CD4-positive, alpha-beta T cell treated with Interleukin-10 for 1 hour (primary cell): ENCODE data around the gene BLVRB.
"Not testable (repeated sequence)": the region's sequence is repeated elsewhere in the genome, so short reads cannot be mapped to it uniquely, and the experiment has no call there.

Experiments
- DNase-seq: peaks from one replicate; pipeline ENCODE4 v3.0.0-alpha.2; 2020

Gene BLVRB

DNA sequence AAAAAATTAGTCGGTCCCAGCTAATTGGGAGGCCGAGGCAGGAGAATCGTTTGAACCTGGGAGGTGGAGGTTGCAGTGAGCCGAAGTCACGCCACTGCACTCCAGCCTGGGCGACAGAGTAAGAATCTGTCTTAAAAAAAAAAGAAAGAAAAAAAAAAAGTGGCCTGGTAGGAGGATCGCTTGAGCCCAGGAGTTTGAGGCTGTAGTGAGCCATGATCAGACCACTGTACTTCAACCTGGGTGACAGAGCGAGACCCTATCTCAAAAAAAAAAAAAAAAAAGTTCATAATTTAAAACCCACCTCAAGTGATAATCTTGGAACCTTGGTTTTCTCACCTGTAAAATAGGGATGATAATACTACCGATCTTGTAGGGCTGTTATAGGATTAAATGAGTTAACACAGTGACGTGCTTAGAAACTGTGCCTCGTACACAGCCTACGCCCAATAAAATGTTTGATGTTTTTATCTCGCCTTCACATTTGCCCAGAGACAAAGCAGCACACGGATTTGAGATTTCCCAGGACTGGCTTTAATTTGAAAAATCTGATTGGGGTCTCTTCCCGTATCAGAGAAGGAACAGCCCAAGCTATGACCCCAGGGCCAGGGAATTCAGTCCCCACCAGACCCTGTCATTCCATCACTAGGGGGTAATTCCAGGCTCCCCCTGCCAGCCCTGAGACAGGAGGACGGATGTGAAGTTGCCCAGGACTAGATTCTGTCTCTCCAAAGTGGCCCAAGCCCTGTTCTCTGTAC, 43.4 kb downstream of the BLVRB start:
- DNase-seq = no peak

DNA sequence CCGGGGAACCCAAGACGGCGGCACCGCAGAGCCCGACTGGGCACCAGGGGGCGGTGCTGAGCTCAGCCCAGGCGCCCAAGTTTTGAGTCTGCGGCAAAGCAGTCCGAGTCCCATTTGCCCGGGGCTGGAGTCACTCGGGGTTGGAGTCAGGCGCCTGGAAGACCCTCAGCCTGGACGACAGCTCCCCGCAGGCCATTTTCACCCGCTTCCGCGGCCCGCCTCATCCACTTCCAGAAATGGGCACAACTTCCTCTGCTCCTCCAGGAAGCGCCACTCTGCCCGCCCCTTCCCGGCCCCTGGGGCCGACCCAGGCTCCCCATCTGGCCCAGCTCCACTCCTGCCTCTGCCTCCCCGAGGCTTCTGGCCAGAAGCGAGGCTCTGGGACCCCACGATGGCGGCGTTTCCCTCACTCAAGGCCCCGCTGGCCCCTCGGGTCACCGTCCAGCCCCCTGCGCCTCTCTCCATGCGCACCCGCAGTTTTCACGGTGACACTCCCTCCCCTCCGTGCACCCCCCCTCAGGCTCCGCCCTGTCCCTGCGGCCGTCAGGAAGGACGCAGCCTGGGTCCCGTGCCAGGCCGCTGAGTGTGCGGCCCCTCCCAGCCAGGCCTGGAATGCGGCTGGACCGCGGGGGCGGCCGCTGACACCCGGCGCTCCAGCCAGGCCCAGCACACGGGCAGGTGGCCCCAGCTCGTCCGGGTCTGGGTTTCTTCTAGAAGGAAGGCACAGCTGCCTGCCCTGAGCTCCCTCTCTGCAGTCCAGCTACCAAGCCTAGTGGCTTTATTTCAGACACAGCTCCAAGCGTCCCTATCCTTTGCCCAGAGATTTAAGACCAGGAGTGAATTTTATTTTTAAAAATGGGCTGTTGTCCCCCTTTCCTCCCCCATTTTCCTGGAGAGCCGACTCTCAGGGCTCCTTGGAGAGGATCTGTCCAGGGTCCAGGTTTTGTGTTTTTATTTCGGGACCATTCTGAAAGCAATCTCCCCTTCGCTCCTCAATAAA, 44.5 kb downstream of the BLVRB start:
- peak; percentile 82 for DNase-seq

DNA sequence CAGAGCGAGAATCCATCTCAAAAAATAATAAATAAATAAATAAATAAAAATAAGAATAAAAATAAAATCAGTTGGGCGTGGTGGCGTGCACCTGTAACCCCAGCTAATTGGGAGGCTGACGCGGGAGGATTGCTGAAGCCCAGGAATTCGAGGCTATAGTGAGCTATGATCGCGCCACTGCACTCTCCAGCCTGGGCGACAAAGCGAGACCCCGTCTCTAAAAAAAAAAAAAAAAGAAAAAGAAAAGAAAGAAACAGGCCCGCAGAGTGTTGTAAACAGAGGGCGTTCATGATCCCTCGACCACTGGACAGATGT, 45.1 kb downstream of the BLVRB start:
- no peak for DNase-seq

DNA sequence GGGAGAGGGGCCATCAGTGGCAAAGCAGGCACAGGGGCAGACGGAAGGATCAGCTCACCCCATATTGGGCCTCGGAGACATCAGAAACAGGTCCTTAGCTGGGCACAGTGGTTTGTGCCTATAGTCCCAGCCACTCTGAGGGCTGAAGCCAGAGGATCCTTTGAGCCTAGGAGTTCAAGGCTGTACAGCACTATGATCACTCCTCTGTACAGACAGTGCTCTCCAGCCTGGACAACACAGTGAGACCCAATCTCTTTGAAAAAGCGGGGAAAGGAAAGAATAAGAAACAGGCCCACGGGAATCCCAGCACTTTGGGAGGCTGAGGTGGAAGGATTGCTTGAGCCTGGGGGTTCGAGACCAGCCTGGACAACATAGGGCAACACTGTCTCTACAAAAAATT, 45.8 kb downstream of the BLVRB start:
- DNase-seq = no peak

DNA sequence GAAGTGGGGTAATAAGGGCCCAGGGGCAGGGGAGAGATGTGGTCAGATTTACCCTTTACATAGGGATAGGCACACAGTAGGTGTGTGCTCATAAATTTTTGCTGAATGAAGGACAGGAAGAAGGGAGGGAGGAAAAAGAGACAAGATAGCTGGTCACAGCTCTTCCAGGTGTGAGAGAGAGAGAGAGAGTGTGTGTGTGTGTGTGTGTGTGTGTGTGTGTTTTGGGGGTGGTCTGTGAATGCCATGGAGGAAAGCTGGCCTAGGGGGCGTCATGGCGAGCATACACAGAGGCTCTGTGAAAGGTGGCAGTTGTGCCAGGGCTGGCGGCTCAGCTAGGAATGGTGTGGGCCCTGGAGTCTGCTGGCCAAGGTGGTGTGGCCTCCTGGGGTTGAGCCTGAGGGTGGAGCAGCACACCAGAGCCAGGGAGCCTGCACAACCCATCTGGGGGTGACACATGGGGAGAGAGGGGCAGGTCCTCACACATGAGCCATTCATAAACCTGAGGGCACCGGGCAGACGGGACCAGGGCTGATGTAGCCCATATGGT, 46.4 kb downstream of the BLVRB start:
- DNase-seq = no peak

DNA sequence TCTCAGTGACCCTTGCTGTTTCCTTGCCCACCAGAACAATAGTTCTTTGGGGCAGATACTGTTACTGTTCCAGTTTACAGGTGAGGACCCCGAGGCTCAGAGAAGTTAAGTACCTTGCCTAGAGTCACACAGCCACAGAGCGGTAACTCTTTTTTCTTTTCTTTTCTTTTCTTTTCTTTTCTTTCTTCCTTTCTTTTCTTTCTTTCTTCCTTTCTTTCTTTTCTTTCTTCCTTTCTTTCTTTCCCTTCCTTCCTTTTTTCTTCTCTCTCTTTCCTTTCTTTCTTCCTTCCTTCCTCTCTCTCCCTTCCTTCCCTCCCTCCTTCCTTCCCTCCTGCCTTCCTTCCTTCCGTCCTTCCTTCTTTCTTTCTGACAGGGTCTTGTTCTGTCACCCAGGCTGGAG, 47.5 kb downstream of the BLVRB start:
- no peak for DNase-seq

DNA sequence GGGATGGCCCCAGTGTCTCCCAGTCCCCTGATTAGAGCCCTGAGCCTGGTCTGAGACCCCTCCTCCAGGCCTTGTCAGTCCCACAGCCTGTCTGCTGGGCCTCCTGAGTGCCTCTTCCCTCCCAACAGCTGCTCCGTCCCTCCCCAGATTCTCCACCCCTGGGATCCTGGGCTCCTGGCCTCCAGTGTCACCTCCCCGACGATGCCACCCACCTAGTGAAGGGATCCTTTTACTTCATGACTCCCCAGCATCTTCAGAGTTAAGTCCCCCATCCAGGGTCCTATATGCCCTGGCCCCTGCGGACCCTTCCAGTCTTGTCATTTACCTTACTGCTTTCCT, 47.9 kb downstream of the BLVRB start:
- DNase-seq = no peak

DNA sequence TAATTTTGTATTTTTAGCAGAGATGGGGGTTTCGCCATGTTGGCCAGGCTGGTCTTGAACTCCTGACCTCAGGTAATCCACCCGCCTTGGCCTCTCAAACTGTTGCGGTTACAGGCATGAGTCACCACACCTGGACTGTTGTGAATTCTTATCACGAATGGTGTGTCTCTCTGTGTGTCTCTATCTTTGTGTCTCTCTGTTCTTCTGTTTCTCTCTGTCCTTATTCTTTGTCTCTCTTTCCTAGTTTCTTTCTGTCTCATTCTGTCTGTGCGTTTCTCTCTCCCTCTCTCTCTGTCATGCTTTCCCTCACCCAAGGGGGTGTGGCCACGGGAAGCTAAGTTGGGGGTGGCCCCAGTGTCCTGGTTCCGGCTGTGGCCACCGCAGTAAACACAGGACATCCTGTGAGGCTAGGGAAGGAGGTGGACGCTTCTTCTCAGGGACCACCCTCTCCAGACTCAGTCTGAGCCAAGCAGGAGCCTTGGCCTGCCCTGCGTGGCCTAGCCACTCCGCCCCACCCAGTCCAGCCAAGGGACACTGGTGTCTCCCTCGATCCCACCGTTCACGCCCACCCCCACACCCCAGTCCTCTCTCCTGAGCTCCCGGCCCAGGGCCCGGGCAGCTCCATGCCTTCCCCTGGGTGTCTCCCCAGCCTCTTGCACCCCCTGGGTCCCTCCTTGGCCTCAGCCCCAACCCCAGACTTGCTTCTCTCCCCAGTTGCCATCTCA, 48.5 kb downstream of the BLVRB start:
- DNase-seq = no peak

DNA sequence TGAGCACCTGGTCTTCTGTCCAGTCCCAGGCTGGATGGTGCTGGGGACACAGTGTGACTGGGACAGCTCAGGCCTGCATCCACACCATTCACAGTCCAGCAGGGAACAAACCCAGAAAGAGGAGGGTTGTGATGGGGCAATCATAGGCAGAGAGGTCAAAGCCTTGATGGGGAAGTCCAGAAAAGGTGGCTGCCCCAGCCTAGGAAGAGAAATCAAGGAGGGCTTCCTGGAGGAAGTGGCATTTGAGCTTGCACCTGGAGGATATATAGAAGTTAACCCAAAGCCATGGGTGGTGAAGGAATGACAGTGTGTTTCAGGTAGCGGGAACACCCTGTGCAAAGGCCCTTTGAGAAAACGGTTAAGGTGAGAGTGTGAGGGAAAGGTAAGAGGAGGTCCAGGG, 49.8 kb downstream of the BLVRB start:
- no peak for DNase-seq

DNA sequence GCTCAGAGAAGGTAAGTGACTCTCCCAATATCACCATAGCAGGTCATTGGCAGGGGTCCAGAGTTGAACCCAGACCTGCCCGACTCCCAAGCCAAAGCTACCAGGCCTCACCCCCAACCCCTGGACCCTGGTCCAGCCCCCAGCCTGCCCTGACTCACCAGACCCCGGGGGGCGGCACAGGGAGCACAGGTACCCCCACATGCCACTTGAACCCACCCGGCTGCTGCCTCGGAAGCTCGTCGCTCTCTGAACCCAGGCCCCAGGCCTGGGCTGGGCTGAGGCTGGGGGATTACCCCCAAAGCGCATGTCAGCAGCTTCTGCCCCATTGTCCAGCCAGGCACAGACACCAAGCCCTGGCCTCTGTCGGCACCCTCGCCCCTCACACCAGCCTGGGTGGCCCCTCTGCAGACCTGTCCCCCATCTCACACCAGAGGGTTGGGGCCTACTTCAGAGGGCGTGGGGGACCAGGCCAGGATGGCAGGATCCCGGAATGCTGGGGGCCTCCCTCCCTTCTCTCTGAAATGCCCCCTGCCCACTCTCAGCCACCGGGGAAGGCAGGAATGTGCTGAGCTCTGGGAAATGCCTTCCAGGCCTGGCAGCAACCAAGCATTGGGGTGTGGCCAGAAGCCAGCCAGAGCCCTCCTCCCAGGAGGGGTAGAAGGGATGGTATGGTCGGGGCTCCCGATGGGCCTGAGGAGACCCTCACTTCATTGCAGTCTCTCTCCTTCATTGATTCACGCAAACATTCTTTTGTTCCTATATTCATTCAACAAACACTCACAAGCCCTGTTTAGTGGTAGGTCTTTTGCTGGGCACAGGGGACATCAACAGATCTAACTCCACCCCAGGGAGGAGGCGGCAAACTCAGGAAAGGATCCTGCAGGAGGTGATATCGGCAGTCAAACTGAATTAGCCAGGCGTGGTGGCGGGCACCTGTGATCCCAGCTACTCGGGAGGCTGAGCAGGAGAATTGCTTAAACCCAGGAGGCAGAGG, 50.7 kb downstream of the BLVRB start:
- no peak for DNase-seq

DNA sequence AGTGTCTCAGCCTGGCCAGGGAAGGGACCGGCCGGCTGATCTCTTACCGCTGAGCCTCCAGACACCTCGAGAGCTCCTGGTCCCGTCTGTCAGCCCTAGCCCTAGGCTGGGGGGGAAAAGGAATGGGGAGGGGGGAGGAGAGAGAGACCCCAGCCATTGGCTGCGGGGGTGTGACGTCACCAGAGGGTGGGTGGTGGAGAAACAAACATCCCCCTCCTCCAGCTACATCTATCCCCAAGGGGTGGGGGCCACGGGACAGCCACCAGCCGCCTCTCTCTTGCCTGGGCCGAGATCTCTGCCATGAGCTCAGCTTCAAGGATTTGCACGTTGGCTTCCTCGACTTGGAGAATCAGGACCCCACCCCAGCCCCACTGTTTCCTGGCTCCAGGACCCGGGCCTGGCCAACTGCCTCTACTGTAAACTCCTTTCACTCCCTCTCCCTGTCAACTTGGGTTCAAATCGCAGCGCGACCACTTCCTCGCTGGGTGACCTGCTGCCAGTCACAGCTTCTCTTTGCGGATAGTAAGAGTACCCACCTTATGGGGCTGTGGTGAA, 52.2 kb downstream of the BLVRB start, which contains the start of gene PRX:
Gene PRX, minus strand, starts transcription at position 88 of the 555 bp plus-strand sequence. CDS start 5,446 bp downstream, outside the sequence.
- no peak for DNase-seq

DNA sequence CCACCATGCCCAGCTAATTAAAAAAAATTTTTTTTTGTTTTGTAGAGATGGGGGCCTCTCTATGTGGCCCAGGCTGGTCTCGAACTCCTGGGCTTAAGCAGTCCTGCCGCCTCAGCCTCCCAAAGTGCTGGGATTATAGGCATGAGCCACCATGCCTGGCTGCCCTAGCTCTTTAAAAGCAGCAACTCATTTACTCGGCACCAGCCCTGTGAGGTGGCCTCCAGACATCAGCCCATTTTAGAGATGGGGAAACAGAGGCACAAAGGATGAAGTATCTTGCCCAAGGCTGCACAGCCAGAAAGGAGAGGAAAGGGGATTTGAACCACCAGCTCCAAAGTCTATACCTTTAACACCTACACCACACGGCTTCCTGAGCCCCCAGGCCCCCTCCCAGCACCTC, 52.7 kb downstream of the BLVRB start:
- no peak for DNase-seq

DNA sequence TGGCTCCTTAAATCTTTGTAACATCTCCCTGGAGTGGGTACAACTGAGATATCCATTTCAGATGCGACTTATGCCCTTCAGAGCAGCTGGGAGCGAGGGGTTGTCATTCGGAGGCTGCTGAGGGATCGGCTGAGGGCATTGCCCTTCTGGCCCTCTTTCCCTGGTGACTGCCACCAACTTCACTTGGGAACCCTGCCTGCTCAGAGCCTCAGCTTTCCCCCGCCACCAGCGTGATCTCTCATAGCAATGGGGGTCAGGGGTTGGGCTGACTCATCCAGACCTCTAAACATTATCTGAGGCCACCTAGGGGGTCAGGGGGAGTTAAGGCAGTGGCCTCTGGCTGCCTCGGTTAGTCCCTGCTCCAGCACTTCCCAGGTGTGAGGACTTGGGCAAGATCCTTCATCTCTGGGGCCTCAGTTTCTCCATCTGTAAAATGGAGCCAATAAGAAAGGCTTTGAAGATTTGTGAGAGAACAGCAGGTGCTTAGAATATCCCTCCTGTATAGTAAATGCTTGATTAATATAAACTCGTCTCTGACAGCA, 53.5 kb downstream of the BLVRB start:
- no peak for DNase-seq

DNA sequence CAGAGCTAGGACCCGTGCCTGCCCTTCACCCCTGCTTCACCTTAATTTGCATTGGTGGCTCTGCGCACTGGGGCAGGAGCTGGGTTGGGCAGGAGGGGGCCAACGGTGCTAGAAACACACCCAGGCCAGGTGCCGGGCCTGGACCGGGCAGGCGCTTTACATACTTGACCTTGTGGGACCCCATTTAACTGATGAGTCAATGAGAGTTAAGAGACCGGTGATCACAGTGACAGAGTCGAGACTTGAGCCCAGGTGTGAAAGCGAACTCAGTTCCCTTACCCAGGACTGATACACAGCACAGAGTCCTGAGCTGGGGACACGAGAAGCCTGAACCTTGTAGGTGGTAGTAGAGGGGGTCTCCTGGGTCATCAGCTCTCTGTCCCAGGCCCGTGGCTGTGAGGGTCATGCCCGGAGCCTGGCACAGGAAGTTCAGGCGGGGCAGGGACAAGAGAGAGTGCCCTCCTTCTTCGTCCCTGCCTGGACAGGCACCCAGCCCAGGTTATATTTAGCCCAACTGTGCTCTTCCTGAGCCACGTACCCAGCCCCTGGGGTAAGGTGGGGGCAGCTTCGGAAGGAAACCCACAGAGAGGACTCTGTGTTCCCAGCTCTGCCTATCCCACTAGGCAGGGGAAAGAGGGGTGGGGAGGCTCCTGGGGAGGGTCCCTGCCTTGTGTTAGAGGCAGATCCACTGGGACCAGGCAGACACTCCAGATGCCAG, 54.3 kb downstream of the BLVRB start:
- DNase-seq = no peak

DNA sequence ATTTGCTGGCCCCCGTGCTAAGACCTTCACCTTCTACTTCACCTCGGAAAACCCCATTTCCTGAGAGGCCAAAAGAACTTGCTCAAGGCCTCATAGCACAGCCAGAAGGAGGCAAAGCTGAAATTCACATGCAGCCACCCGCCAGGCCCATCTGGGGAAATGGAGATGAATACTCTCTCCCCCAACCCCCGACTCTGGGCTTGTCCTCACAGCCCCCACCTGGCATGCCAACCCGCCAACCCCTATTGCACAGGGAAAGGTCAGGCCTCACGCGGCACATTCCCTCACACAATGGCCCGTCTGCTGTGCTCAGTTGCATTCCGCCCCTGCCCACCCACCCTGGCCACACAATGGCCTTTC, 55.5 kb downstream of the BLVRB start:
- DNase-seq = no peak

DNA sequence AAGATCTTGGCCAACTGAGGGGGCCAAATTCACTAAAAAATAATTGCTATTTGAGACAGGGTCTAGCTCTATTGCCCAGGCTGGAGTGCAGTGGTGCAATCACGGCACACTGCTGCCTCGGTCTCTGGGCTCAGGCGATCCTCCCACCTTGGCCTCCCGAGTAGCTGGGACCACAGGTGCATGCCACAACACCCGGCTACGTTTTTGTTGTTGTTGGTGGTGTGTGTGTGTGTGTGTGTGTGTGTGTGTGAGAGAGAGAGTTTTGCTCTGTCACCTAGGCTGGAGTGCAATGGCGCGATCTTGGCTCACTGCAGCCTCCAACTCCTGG, 57.0 kb downstream of the BLVRB start:
- not testable (repeated sequence) for DNase-seq

DNA sequence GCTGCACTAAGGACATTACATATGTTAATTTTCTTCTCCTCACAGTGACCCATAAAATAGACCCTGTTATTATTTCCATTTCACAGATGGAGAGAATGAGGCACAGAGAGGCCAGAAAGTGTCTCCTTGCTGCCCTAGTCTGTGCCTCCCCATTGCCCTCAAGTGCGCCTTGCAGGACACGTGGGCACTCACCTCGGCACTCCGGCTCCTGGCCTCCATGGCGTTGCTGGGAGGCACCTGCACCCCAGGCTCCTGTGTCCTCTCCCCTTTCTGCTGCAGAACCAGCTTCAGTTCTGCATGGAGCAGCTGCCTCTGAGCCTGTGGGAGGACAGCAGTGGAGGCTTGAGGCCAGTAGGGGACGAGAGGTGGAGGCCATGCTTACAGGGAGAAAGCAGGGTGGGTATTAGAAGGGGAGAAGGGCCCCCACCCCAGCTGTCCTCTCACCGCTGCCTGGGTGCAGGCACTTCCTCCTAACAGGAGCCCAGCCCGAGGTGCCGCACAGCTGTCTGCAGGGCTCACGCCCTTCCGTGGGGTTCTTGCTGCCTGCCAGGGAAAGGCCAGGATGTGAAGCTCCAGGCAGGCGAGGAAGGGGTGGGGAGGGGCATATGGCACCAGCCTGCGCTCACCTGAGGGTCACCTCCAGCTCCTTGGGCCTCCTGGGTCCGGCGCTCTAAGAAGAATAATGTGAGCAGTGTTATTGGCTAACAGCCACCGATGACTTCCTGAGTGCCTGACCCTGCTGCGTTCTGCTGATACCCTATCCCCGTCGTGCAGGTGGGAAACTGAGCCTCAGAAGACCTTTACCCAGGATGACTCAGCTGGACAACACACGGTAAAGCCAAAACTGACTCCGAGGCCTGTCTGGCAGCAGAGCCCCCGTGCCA, 57.6 kb downstream of the BLVRB start:
- DNase-seq = no peak

DNA sequence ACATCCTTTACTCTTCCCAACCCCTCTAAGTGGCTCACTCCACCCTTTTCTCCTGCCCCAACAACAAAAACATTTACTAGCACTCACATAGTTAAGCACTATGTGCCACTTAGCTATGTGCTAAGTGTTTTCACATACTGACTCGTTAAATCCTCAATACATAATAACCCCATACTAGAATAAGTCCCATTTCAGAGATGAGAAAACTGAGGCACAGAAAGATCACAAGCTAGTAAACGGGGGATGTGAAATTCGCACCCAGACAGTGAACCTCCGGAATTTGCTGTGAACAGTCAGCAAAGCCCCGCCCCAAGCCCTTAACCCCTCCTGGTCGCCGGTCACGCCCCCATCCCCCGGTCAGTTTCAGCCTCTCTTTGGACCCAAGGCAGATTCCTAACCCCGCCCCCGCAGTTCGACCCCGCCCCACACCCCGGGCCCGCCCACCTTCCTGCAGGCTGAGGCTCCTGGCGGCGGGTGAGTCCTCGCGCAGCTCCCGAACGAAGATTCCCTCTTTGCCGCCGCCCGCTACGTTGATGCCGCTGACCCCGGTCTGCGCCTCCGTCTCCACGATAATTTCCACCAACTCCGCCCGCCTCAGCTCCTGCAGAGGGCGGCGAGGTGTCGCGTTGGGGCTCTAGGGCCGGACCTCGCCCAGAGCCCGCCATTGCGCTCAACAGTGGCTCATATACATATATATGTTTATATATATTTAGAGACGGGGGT, 62.1 kb downstream of the BLVRB start:
- peak; percentile 87 for DNase-seq

DNA sequence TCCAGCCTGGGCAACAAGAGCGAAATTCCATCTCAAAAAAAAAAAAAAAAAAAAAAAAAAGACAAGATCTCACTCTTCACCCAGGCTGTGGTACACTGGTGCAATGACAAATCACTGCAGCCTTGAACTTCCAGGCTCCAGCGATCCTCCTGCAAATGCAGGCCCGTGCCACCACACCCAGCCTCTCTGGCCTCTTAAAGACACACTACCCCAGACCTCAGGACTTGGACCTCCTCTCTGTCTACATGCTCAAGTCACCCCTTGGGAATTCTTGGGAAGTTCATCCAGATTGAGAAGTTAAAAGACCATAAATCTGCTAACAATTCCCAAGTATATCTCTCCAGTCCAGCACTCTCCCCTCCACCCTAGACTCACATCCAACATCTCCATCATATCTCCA, 65.0 kb downstream of the BLVRB start:
- no peak for DNase-seq
